GM19397 (cell line): ENCODE measurements around the gene CACNA1C.

Experiments
- ATAC-seq: cut with Tn5 transposase; IDR thresholded peaks from one replicate; pipeline ENCODE4 v1.9.1; 2021; ENCODE audit warnings: mild to moderate bottlenecking, moderate library complexity; ENCODE audit not compliant: unreplicated experiment

CACNA1C gene

GRCh38 chr12:2647186-2647585, 594.4 kb downstream of the CACNA1C start:
- no peak for ATAC-seq

GRCh38 chr12:2648406-2648805, 595.6 kb downstream of the CACNA1C start:
- ATAC-seq, result no peak

- no peak for ATAC-seq
These were observed 596.6 kb downstream of the CACNA1C start for GRCh38 chr12:2649201-2650030.

GRCh38 chr12:2650261-2651067, 597.7 kb downstream of the CACNA1C start:
- ATAC-seq, result no peak

- no peak for ATAC-seq
These were observed 598.5 kb downstream of the CACNA1C start for GRCh38 chr12:2651068-2651965.

GRCh38 chr12:2652011-2652400, 599.2 kb downstream of the CACNA1C start:
- no peak for ATAC-seq

- ATAC-seq, result no peak
These were observed 599.8 kb downstream of the CACNA1C start for GRCh38 chr12:2652401-2653081.

- ATAC-seq, result no peak
These were observed 600.7 kb downstream of the CACNA1C start for GRCh38 chr12:2653461-2653965.

GRCh38 chr12:2654311-2654710, 601.5 kb downstream of the CACNA1C start:
- no peak for ATAC-seq

GRCh38 chr12:2654741-2655140, 602.0 kb downstream of the CACNA1C start:
- no peak for ATAC-seq

- ATAC-seq, result no peak
These were observed 609.7 kb downstream of the CACNA1C start for GRCh38 chr12:2662524-2662923.

GRCh38 chr12:2664721-2665577, 612.2 kb downstream of the CACNA1C start:
- ATAC-seq, result no peak

- no peak for ATAC-seq
These were observed 613.6 kb downstream of the CACNA1C start for GRCh38 chr12:2666411-2666810.

GRCh38 chr12:2666846-2667245, 614.1 kb downstream of the CACNA1C start:
- ATAC-seq, result no peak

GRCh38 chr12:2667716-2668440, 615.1 kb downstream of the CACNA1C start:
- no peak for ATAC-seq

- no peak for ATAC-seq
These were observed 616.0 kb downstream of the CACNA1C start for GRCh38 chr12:2668816-2669215.

- ATAC-seq, result no peak
These were observed 616.8 kb downstream of the CACNA1C start for GRCh38 chr12:2669560-2669959.

- ATAC-seq, result no peak
These were observed 620.1 kb downstream of the CACNA1C start for GRCh38 chr12:2672863-2673262.
